Activated CD8-positive, alpha-beta memory T cell treated with anti-CD3 and anti-CD28 coated beads, Interleukin-2, amount 50 U/mL, for 1 hour (primary cell): ENCODE results near the gene GNAL.

Experiments used
- DNase-seq: peaks from one replicate; pipeline ENCODE4 v3.0.0-alpha.2; 2020; ENCODE audit errors: extremely low read depth

The GNAL gene

GRCh38 chr18:11762429-11762828 lies 73.4 kb downstream of the GNAL start:
- no peak for DNase-seq

- no peak for DNase-seq
These were observed 78.3 kb downstream of the GNAL start for GRCh38 chr18:11767329-11767728.

GRCh38 chr18:11767935-11768334 lies 78.9 kb downstream of the GNAL start:
- DNase-seq, result no peak

- no peak for DNase-seq
These were observed 86.5 kb downstream of the GNAL start for GRCh38 chr18:11775436-11776174.

GRCh38 chr18:11780042-11780441 lies 91.0 kb downstream of the GNAL start:
- DNase-seq, result no peak

GRCh38 chr18:11783716-11784331 lies 94.8 kb downstream of the GNAL start:
- DNase-seq, result no peak

- no peak for DNase-seq
These were observed 95.7 kb downstream of the GNAL start for GRCh38 chr18:11784674-11785304.

GRCh38 chr18:11785444-11786055 lies 96.5 kb downstream of the GNAL start:
- no peak for DNase-seq

- DNase-seq, result no peak
These were observed 100.8 kb downstream of the GNAL start for GRCh38 chr18:11789716-11790510.

GRCh38 chr18:11791131-11791530 lies 102.1 kb downstream of the GNAL start:
- no peak for DNase-seq

- no peak for DNase-seq
These were observed 103.6 kb downstream of the GNAL start for GRCh38 chr18:11792632-11793031.

- DNase-seq, result no peak
These were observed 105.1 kb downstream of the GNAL start for GRCh38 chr18:11794195-11794594.

- no peak for DNase-seq
These were observed 106.9 kb downstream of the GNAL start for GRCh38 chr18:11795916-11796315.

GRCh38 chr18:11798271-11798670 lies 109.2 kb downstream of the GNAL start:
- no peak for DNase-seq

- no peak for DNase-seq
These were observed 110.0 kb downstream of the GNAL start for GRCh38 chr18:11799066-11799465.

GRCh38 chr18:11800566-11801334 lies 111.7 kb downstream of the GNAL start:
- DNase-seq, result no peak

GRCh38 chr18:11801573-11801972 lies 112.5 kb downstream of the GNAL start:
- DNase-seq, result no peak

GRCh38 chr18:11802158-11802557 lies 113.1 kb downstream of the GNAL start:
- DNase-seq, result no peak

- DNase-seq, result no peak
These were observed 113.5 kb downstream of the GNAL start for GRCh38 chr18:11802586-11802985.

- no peak for DNase-seq
These were observed 118.2 kb downstream of the GNAL start for GRCh38 chr18:11807233-11807632.
